ENCODE data around the gene ANKRD29. TPM values are rescaled to one million over a fixed set of nuclear protein-coding genes. Genes with fewer than 3 reads are reported as not detected.

The ANKRD29 gene
- total RNA-seq, 1 experiment from 2014 or later: 2.4 TPM

DNA sequence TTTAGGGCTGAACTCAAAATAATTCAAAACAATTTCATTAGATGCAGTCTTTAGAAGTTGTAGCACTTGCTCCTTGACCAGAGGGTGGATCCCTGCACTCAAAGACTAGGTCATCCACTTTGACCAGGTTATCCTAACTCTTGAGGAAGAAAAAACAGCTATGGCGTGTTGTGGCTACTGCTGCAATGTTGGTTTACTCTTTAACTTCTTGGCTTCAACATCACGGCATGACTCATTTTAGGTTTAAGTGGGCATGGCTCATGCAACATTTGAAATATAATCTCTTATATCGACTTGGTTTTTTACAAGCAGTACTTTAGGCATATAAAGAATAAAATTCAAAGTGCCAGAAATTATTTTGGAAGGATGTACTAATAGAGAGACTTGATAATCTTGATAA is 35.4 kb downstream of the ANKRD29 start:
- H3K9me3 Mint-ChIP-seq (ENCODE audit: unreplicated experiment): no peaks in the 10 kb centered on the region
- BruUV-seq (replicated peaks): no TSS peak
- H3K36me3 Mint-ChIP-seq (ENCODE audit: insufficient read depth, unreplicated experiment): no peaks in the 10 kb centered on the region
- peaks cover 23% of the 10 kb centered on the region for H3K4me1 Mint-ChIP-seq (ENCODE audit: insufficient read depth, unreplicated experiment)
- POLR2A ChIA-PET: interaction anchor here (0.7 to 3.2 kb wide), 11 partner anchors 9 to 211 kb away, joined by 3 to 18 read pairs (median 3); no protein-coding TSS in a partner anchor
- no peaks in the 10 kb centered on the region for H3K27me3 Mint-ChIP-seq (ENCODE audit: insufficient read depth, unreplicated experiment)
- DNase-seq (ENCODE audit: unreplicated experiment): peak; percentile 86
- TF ChIP-seq, protein P1, sequence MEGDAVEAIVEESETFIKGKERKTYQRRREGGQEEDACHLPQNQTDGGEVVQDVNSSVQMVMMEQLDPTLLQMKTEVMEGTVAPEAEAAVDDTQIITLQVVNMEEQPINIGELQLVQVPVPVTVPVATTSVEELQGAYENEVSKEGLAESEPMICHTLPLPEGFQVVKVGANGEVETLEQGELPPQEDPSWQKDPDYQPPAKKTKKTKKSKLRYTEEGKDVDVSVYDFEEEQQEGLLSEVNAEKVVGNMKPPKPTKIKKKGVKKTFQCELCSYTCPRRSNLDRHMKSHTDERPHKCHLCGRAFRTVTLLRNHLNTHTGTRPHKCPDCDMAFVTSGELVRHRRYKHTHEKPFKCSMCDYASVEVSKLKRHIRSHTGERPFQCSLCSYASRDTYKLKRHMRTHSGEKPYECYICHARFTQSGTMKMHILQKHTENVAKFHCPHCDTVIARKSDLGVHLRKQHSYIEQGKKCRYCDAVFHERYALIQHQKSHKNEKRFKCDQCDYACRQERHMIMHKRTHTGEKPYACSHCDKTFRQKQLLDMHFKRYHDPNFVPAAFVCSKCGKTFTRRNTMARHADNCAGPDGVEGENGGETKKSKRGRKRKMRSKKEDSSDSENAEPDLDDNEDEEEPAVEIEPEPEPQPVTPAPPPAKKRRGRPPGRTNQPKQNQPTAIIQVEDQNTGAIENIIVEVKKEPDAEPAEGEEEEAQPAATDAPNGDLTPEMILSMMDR (IDR thresholded peaks at IDR 0.05; ENCODE audit: unreplicated experiment): no peak
- intact Hi-C loops (cut with micrococcal nuclease): loop anchor here (2.0 kb wide), 1 partner anchor 35 kb away; the partner anchor contains the start of gene ANKRD29
- CTCF ChIA-PET: interaction anchor here (0.8 to 12.6 kb wide), 8 partner anchors 9 to 291 kb away, joined by 3 to 211 read pairs (median 5); no protein-coding TSS in a partner anchor
- H3K27ac Mint-ChIP-seq (ENCODE audit: low read depth, unreplicated experiment): no peak overlapping the region
- no peak overlapping the region for H3K4me3 Mint-ChIP-seq (ENCODE audit: unreplicated experiment)

DNA sequence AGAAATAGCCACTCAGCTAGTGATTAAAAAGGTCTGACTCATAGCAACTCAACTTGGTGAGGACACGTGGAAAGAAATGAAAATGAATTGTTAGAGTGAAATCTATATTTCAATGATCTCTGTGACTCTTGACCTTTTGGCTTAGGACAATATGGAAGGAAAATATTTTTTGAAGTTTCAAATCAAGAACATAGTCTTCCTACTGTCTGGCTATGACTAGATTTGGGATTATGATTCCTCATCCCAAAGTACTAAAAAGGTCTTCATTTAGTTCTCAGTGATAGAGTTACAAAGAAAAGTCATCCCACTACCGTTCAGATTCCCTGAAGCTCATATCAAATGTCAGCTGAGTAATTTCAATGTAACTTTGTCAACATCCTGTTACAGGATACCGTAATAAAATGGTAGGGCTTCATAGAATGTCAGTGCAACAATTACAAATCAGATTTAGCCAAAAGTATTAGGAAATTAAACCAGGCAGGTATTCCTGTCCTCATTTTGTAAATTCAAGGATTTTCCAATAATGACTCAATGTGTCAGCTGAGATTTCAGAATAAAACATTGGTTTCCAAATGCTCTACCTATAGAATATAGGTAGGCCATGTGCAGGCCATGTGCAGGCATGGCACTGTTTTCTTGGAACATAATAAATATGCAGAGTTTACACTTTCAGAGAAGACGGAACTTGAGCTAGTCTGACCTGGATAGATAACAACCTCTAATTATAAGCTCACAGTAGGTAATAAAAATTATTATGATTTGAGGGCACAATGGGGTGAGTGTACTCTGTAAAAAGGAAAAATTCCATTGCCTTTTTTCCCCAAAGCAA is 36.0 kb downstream of the ANKRD29 start:
- Mint-ChIP-seq H3K27me3 (ENCODE audit: insufficient read depth, unreplicated experiment) (peaks cover 4% of the 10 kb centered on the region), H3K27ac (ENCODE audit: low read depth, unreplicated experiment) (peak overlapping the region; percentile 74), H3K9me3 (ENCODE audit: unreplicated experiment) (no peaks in the 10 kb centered on the region), H3K4me3 (ENCODE audit: unreplicated experiment) (no peak overlapping the region), H3K4me1 (ENCODE audit: insufficient read depth, unreplicated experiment) (peaks cover 24% of the 10 kb centered on the region), H3K36me3 (ENCODE audit: insufficient read depth, unreplicated experiment) (no peaks in the 10 kb centered on the region)
- CTCF ChIA-PET: interaction anchor here (0.6 to 12.6 kb wide), 11 partner anchors 10 to 292 kb away, joined by 3 to 211 read pairs (median 4); no protein-coding TSS in a partner anchor
- TF ChIP-seq, protein P1 (IDR thresholded peaks at IDR 0.05; ENCODE audit: unreplicated experiment): no peak
- POLR2A ChIA-PET: interaction anchor here (0.7 to 3.2 kb wide), 16 partner anchors 10 to 212 kb away, joined by 3 to 18 read pairs (median 3); no protein-coding TSS in a partner anchor
- peak; percentile 43 for DNase-seq (ENCODE audit: unreplicated experiment)
- no TSS peak for BruUV-seq (replicated peaks)
- intact Hi-C loops (cut with micrococcal nuclease): loop anchor here (2.0 kb wide), 1 partner anchor 36 kb away; the partner anchor contains the start of gene ANKRD29

DNA sequence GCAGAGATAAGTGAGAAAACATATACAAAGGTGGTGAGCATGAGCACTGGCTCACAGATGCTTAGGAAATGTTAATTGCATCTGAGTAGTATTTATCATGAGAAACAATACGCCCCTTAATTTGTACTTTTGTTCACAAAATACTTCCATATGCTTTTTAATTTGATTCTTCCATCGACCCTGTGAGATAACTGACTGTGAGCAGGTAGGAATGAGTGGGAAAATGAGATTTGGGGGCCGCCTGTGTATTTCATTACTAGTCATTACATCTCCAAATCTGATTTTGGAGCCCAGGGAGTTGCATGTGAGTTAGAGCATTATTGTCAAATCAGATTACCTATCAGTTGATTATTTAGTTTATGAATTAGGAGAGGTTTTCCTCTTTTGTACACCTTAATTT is 39.7 kb downstream of the ANKRD29 start:
- Mint-ChIP-seq H3K4me3 (ENCODE audit: unreplicated experiment) (no peak overlapping the region), H3K27ac (ENCODE audit: low read depth, unreplicated experiment) (no peak overlapping the region), H3K36me3 (ENCODE audit: insufficient read depth, unreplicated experiment) (no peaks in the 10 kb centered on the region), H3K9me3 (ENCODE audit: unreplicated experiment) (no peaks in the 10 kb centered on the region), H3K27me3 (ENCODE audit: insufficient read depth, unreplicated experiment) (peaks cover 12% of the 10 kb centered on the region), H3K4me1 (ENCODE audit: insufficient read depth, unreplicated experiment) (peaks cover 19% of the 10 kb centered on the region)
- intact Hi-C loops (cut with micrococcal nuclease): loop anchor here (5.0 kb wide), 1 partner anchor 494 kb away; no protein-coding TSS in a partner anchor
- TF ChIP-seq, protein P1 (IDR thresholded peaks at IDR 0.05; ENCODE audit: unreplicated experiment): no peak
- BruUV-seq (replicated peaks): no TSS peak
- ChIA-PET POLR2A (interaction anchor here (2.8 kb wide), 1 partner anchor 79 kb away, joined by 23 read pairs; no protein-coding TSS in a partner anchor), CTCF (interaction anchor here (0.7 to 12.6 kb wide), 11 partner anchors 9 to 532 kb away, joined by 3 to 211 read pairs (median 3); no protein-coding TSS in a partner anchor)
- no peak for DNase-seq (ENCODE audit: unreplicated experiment)

DNA sequence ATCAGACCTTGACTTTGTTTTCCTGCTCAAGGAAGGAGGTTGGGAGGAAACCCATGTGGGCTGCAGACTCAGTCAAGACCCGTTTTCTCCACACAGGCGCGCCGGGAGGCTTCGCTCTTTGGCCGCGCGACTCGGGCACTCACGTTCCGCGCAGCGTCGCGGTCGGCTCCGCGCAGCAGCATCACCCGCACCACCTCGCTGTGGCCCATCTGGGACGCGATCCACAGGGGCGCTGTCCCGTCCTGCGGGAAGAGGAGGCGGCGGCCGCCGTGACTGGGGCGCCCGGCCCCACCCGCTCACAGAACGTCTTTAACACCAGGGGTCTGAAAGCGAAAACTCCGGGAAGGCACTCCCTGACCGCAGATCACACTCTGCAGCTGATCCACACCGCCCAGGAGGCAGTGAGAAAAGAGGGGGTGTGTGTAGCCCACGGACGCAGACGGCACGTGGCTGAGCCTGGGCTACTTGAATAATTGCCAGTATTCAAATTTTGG is 43.3 kb downstream of the ANKRD29 start:
- DNase-seq (ENCODE audit: unreplicated experiment): no peak
- TF ChIP-seq, protein P1 (IDR thresholded peaks at IDR 0.05; ENCODE audit: unreplicated experiment): no peak
- BruUV-seq (replicated peaks): no TSS peak
- peaks cover 12% of the 10 kb centered on the region for H3K27me3 Mint-ChIP-seq (ENCODE audit: insufficient read depth, unreplicated experiment)
- CTCF ChIA-PET: interaction anchor here (12.6 kb wide), 1 partner anchor 83 kb away, joined by 211 read pairs; no protein-coding TSS in a partner anchor
- no peaks in the 10 kb centered on the region for H3K9me3 Mint-ChIP-seq (ENCODE audit: unreplicated experiment)
- no peak overlapping the region for H3K27ac Mint-ChIP-seq (ENCODE audit: low read depth, unreplicated experiment)
- intact Hi-C loops (cut with micrococcal nuclease): no loop called here
- H3K36me3 Mint-ChIP-seq (ENCODE audit: insufficient read depth, unreplicated experiment): no peaks in the 10 kb centered on the region
- H3K4me3 Mint-ChIP-seq (ENCODE audit: unreplicated experiment): no peak overlapping the region
- peaks cover 6% of the 10 kb centered on the region for H3K4me1 Mint-ChIP-seq (ENCODE audit: insufficient read depth, unreplicated experiment)
- POLR2A ChIA-PET: no interaction called here

Data from MCF 10A (cell line).